NCI-H146 treated with DMSO at 0.1 percent for 48 hours (cell line): ENCODE data around the gene PSD.
"Not testable (repeated sequence)": the region's sequence is repeated elsewhere in the genome, so short reads cannot be mapped to it uniquely, and the experiment has no call there.

Experiments used
- DNase-seq: peaks from one replicate; lab custom pipeline; 2025; ENCODE audit not compliant: unreplicated experiment; lab: John Stamatoyannopoulos, UW

The PSD gene

DNA sequence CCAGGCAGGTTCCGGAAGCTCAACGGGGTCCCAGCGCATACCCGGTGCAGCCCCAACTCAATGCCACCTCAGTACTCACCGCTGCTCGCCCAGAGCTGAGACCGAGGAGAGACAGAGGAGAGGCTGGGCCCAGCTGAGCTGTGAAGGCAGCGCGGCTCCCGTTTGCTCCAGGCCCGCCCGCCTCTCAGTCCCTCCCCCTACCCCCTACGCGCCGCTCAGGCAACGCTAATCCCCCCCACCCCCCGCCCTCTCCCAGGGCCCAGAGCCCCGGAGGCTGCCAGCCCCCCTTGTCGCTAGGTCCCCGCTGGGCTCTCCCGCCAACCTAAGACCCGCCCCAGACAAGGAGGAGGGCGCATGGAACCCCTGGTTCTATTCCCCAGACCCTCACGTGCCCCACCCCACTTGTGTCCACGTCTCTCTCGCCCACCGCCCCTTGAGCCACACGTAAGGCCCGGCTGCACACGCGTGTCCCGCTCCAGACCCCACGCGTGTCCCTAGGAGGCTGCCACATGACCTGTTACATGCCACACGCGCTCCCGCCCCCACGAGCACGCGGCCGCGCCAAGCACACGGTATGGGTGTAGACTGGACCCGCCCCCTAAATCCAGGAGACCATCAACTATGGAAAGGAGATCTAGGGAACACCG is at the start of gene PSD:
TSS of gene PSD (minus strand) at position 164 of the 647 bp plus-strand sequence. CDS start 1,747 bp downstream, outside the sequence.
- DNase-seq = peak; percentile 81

DNA sequence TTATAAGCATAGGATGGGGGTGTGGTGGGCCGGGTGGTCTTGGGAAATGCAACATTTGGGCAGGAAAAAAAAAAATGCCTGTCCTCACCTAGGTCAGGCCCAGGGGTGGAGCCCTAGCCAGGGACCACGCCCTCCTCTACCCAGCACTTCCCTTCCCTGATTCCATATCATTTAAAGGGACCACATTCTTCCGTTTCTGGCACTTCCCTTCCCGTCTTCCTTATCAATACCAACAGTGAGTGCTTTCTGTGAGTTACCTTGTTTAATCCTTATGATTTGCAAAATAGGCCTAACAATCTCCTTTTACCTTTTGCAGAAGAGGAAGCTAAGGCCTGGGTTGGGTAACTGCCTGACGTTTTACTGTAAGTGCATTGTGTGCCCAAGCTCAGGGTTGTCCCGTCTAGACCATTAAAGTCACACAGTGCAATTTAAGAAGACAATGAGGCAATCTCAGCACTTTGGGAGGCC is 49.4 kb upstream of the PSD start:
- no peak for DNase-seq

DNA sequence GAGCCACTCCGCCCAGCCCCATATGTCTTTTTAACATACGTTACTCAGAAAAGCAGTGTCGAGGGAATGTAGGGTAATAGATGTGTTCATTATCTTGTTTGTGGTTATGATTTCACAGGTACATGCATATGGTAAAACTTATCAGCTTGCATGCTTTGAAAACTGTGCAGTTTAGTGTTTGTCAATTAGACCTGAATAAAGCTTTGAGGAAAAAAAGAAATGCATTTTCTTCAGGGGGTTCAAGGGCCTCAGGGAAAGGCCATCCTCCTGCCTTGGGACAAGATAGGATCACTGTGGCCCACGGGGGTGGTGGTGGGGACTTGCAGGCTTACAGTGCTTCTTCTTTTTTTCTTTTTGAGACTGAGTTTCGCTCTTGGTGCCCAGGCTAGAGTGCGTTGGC is 48.7 kb upstream of the PSD start:
- DNase-seq = no peak

DNA sequence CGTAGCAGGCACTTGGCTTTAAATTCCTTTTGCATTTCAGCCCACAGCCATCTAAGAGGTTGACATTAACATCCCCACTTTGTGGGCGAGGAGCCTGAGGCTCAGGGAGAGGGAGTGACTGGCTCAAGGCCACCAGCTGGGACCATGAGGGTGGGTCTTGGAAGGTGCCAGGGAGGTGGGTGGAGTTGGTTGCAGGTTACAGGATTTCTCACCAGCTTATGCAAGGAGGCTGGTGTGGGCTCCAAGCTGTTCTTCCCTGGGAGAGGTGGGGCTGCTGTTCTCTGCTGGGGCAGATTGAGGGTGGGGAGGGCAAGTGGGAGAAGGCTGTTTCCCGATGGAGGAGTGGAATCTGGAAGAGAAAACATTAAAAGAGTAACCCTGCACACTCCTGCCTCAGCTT is 46.9 kb upstream of the PSD start:
- DNase-seq = no peak

DNA sequence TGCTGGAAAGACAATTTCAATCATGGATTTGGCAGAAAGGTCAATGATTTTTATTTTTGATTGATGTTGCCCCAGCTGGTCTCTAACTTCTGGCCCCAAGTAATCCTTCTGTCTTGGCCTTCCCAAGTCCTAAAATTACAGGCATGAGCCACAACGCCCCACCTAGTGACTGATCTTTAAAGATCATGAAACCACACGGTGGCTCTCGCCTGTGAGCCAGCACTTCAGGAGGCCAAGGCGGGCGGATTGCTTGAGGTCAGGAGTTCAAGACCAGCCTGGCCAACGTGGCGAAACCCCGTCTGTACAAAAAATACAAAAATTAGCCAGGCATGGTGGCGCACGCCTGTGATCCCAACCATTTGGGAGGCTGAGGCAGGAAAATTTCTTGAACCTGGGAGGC is 45.4 kb upstream of the PSD start:
- DNase-seq = no peak

DNA sequence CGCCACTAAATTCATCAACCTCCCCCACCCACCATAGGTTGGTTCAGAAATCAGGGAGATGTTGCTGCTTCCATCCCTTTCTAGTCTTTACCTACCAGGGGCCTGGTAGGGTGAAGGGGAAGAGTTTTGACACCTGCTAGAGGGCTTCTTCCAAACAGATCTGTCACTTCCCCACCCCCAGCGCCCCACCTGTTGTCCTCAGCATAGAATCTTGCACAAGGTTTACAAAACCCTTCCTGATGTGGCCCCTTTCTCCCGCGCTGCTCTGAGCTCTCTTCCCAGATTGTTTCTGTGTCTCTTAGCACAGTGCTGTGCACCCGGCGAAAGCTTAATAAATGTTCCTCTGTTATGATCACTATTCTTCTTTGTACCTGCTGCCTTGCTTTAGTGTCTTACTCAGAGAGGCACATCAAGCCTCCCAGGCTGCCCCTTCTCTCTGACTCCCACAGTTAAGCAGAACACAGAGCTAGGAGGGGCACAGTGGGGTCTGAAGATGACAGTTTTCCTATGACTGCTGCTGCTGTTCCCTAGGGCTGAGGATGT is 44.0 kb upstream of the PSD start:
- DNase-seq = no peak

DNA sequence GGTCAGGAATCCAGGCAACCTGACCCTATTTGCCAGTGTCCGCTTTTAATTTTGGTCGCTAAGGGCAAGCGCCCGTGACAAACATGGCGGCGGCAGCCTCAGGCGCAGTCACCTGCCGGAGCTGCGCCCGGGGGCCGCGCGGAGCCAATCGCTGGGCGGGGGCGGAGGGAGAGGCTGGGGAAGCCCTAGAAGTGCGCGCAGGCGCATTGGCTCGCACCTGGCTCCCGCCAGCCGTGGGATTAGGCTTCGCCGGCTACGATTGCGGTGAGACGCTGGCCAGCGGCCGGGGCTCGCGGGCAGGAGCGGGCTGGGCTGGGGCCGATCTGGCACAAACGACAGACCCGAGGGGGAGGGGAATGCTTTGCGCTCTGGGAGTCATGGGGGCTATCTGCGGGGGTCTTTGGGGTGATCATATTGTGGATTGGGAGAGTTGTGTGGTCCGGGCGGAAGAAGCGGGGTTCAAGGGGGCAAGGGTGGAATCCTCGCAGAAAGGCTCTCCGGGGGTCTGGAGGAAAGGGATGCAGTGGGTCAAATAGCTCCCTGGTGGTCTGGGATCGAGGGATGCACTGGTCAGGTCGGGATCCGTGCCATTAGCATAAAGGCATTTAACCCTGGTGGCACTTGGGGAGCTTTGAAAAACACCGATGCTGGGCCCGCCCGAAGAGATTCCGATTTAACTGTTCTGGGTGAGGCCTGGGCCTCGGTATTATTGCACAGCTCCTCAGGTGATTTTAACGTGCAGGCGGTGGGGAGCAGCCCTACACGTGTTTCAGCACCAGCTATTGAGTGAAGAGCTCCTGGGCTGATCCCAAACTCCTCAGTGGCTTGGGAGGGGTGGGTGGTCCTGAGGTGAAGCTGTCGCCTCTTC is 42.8 kb upstream of the PSD start:
- peak; percentile 83 for DNase-seq

DNA sequence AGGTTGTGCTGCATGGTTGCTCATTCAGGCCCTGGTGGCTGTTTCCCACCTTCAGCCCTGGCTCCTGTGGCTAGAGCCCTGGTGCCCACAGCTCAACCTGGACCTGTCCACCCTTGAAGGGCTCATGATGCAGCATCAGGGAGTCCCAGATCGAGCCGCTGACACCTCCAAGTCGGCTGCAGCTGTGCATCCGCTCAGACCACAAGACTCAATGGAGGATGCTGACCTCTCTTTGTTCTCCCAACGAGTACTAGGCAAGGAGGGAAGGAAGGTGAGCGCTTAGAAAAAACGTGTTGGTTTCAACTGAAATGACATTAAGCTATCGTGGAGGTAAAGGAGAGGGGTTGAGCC is 42.2 kb upstream of the PSD start:
- DNase-seq = no peak

DNA sequence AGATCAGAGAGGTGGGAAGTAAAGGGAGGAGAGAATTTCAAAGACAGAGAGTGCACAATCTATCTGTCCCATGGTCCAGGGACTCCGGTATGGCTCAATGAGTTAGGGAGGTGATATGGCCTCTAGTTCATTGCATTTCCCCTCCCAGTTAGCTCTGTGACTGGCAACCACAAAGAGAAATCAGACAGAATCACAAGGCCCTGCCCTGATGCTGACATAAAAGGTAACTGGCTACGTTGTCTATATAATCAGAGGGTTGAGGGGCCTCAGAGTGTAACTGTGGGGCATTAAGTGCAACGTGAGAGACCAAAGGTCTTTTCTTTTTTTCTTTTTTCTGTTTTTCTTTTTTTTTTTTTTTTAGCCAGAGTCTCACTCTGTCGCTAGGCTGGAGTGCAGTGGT is 40.1 kb upstream of the PSD start:
- DNase-seq = no peak

DNA sequence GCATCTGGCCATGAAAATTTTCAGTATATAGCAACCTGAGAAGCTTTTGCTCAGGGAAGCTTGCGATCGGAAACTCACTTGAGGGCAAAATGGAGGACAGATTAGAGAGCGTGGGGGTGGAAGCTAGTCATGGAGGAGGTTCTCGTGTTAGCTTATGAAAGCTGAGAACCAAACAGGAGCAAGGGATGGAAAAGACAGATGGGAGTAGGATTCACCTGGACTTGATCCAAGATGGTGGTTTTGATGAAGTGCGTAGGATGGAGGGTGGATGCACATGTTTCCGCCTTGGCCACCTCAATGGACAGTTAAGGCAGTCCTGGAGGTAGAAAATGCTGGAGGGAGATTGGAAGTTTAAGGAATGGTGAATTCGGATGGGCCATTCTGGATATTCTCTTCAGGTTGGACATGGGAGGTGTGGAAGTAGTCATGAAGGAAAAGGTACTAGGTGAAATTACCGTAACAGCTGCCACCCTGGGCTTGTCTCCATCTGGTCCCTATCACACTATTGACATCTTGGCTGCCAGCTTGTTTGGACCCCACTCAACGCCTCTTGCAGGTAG is 39.1 kb upstream of the PSD start:
- DNase-seq = no peak

DNA sequence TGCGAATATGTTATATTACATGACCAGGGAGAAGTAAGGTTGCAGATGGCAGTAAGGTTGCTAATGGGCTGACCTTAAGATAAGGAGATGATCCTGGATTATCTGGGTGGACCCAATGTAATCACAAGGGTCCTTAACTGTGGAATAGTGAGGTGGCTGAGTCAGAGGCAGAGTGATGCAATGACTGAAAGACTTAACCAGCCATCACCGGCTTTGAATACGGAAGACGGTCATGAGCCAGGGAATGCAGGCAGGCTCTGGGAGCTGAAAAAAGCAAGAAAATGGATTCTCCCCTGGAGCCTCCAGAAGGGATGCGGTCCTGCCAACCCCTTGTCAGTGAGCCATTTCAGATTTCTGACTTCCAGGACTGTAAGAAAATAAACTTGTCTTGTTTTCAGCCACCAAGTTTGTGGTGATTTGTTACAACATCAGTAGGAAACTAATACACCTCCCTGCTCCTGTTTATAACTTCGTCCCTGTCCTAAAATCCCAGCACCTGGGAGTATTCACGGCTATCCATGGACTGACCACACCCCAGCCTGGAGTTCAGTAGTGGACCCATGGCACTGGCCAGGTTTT is 37.4 kb upstream of the PSD start:
- no peak for DNase-seq

DNA sequence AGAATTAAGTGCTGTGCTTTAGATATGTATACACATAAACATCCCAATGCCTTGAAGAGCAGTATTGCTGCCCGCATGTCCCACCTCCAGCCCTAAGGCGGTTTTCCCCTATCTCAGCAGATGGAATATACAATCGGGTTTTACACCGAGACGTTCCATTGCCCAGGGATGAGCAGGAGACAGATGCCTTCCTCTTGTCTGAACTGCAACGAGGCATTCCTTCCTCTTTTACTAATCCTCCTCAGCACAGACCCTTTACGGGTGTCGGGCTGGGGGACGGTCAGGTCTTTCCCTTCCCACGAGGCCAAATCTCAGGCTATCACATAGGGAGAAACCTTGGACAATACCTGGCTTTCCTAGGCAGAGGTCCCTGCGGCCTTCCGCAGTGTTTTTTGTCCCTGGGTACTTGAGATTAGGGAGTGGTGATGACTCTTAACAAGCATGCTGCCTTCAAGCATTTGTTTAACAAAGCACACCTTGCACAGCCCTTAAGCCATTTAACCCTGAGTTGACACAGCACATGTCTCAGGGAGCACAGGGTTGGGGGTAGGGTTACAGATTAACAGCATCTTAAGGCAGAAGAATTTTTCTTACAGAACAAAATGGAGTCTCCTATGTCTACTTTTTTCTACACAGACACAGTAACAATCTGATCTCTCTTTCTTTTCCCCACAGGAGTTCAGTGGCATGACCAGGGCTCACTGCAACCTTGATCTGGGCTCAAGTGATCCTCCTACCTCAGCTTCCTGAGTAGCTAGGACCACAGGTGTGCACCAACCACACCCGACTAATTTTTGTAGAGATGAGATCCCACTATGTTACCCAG is 36.3 kb upstream of the PSD start:
- DNase-seq = not testable (repeated sequence)

DNA sequence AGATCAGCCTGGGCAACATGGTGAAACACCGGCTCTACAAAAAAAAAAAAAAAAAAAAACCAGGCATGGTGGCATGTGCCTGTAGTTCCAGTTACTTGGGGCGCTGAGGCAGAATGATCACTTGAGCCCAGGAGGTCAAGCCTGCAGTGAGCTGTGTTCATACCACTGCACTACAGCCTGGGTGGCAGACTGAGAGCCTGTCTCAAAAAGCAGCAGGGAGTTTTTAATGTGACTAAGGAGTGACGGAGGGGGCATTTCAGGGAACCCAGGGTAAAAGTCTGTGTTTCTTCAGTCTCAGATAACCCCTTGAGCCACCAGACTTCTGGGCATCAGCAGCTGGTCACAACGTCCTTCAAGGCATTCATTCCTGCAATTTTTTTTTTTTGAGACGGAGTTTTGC is 34.9 kb upstream of the PSD start:
- no peak for DNase-seq

DNA sequence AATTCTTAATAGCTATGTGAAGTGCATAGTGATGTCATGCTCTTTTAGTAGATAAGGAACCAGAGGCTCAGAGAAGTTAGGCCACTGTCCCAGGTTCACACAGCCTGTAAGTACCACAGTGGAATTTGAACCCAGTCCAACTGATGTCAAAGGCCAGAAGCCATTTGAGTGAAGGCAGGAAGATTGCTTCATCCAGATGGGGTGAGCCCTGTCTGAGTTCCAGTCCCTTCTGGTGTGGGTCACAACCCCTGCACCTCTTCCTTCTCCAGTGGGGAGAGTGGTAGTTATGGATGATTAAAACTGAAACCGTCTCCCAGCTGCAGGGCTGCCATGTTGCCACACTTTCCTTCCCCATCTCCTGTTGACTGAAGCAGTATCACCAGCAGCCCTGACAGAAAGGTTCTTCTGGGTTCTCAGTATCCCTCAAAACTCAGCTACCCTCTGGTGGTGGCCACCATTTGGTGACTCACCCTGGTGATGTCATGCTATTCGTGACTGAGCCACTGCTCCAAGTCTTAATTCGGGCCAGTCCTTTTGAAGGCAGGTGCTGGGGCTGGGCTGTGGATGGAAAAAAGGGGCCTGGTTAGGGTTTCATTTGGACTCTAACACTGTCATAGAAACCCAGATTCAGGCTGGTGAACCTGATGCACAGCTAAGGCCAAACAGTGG is 34.2 kb upstream of the PSD start:
- DNase-seq = no peak

DNA sequence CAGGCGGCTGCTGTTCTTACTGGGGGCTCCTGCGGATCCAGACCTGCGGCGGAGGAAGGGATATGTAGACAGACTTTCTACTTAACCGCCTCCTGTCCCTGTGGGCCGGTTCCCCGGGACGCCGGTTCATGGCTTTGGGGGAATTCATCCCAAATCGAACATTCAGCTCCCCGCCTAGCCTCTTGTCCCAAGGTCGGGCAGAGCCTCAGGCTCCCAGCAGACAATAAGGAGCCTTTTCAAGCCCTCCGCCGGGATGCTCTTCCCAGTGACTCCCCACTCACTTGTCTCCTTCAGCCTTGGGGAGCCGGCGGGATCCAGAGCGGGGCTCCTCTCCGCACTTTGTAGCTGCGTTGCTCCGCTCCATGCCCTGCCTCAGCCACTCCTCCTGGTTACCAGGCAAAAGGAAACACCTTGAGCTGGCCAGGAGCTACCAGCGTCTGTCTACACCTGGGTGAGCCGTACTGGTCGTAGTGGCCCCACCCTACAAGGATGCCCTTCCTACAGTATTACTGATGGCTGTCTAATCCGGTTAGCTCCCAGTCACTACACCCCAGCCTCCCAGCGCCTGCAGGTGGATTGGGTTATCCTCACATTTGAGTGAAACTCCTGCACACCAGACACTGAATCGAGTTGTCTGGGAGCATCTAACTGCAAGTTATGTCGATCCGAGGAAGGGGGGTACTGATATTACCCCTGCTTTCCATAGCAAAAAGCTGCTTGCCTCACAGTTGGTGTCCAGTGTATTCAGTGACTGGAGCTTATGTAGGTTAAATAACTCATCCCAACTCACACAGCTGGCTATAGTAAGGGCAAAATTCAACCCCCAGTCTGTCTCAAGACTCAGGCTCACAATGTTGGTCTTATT is 32.8 kb upstream of the PSD start, which contains the start of gene C10orf95:
TSS of gene C10orf95 (minus strand) at position 439 of the 865 bp plus-strand sequence. CDS start 450 bp downstream, outside the sequence.
- peak; percentile 21 for DNase-seq

DNA sequence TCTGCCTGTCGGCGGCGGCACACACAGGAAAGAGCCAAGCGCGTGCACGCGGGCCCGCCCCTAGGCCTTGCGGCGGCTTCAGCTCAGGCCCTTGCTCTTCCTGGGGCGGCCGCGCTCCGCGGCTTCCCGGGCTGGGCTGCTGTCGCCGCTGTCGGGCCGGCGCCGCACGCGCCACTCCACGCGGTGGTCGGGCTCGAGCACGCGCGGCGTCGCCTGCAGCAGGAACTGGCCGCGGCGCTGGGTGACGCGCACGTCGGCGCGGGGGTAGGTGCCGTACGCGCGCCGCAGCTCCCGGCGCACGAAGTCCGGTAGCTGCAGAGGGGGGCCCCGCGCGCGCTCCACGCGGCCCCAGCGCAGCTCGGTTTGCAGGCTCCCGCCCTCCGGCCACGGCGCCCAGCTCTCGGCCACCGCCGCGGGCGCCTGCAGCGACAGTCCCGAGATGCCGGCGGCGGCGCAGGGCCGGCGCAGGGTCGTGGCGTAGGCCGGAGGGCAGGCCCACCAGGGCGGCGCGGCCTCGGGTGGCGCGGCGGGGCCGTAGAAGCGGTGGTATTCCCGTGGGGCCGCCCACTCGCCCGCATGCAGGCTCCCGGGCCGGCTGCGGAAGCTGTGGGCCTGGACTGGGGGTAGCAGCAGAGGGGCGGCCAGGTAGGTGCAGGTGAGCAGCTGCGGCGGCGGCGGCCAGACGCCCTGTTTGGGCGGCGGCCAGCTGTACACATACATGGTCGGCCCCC is 32.0 kb upstream of the PSD start:
- DNase-seq = peak; percentile 76

DNA sequence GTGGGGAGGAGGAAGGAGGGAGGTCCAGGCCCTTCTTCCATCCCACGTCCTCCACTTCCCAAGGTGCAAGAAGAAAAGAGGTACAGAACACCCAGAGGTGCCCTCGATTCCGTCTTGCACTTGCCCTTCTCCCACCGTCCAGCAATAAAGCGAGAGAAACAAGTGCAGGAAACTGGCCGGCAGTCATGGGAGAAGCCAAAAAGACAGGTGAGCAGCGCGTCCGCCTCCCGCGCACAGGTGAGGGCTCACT is 31.5 kb upstream of the PSD start:
- DNase-seq = no peak

DNA sequence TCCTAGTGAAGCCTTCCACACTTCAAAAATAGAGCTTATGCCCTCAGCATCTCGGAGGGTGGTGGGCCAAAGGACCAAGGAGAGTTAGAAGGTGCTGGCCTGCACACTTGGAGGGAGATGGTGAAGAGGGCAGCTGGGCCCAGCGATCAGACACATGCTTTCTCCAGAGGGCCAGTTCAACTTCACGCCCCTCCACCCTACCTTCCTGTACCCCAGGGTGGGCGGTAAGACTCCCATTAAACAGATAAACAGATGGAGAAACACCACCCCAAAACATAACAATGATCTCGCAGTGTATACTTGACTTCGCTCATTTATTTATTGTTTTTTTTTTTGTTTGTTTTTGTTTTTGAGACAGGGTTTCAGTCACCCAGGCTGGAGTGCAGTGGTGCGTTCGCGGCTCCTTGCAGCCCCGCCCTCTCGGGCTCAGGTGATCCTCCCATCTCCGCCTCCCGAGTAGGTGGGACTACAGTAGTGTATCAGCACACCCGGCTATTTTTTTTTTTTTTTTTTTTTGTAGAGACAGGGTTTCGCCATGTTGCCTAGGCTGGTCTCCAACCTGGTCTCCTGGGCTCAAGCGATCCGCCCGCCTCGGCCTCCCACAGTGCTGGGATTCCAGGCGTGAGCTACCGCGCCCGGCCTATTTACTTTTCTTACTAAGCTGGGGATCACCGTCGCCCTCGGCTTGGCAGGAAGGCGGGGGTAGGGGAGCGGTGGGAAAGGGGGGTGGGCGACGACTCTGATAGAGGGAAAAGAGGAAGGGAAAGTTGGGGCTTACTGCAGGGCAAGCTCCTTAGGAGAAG is 30.9 kb upstream of the PSD start:
- DNase-seq = peak; percentile 85
